Naive thymus-derived CD4-positive, alpha-beta T cell (primary cell): Measurements from ENCODE around the gene DYNC1I2. TPM values are rescaled to one million over a fixed set of nuclear protein-coding genes. Genes with fewer than 3 reads are reported as not detected.

Experiments used
- ATAC-seq: fragments of 150-1000 bp; cut with Tn5 transposase; 2 replicates; pipeline ENCODE4 v1.10.0; 2021; ENCODE audit warnings: mild to moderate bottlenecking, moderate library complexity
- CTCF ChIA-PET: fragments of 350-600 bp; sonication (Branson Sonifier 250); formaldehyde crosslinking; loops from one replicate; lab custom pipeline; 2021; ENCODE audit warnings: antibody characterized with exemption; lab: Charles Lee
- POLR2A ChIA-PET: fragments of 350-600 bp; sonication (Branson Sonifier 250); formaldehyde crosslinking; loops from one replicate; lab custom pipeline; 2021; ENCODE audit warnings: antibody characterized with exemption, inconsistent platforms; lab: Charles Lee
- DNase-seq, 9 donors: peaks; one replicate each; pipeline versions ENCODE4 v3.0.0 to v3.0.0-alpha.2; 2020 to 2022; ENCODE audit warnings: mixed read lengths in 1 of 9
- H3K27ac ChIP-seq: one replicate; pipeline ENCODE4 v1.7.0; 2013; ENCODE audit warnings: mild to moderate bottlenecking, low read depth, low read length, moderate library complexity
- H3K27me3 ChIP-seq, 2 donors: one replicate each; pipeline ENCODE4 v1.7.0; 2013; ENCODE audit warnings: low read length in 2 of 2, mild to moderate bottlenecking in 2 of 2, moderate library complexity in 2 of 2; ENCODE audit not compliant: control insufficient read depth in 2 of 2, insufficient read depth in 2 of 2
- H3K36me3 ChIP-seq, 3 experiments: 1 replicate in 2 of 3; 2 replicates in 1 of 3; pipeline ENCODE4 v1.7.0; 2013; ENCODE audit warnings: low read length in 3 of 3, mild to moderate bottlenecking in 3 of 3, moderate library complexity in 1 of 3; ENCODE audit not compliant: insufficient read depth in 3 of 3, control insufficient read depth in 2 of 3
- H3K4me1 ChIP-seq, 2 donors: one replicate each; pipeline ENCODE4 v1.7.0; 2013; ENCODE audit warnings: low read length in 2 of 2, mild to moderate bottlenecking in 2 of 2, moderate library complexity in 1 of 2; ENCODE audit not compliant: control insufficient read depth in 2 of 2, insufficient read depth in 2 of 2
- H3K4me3 ChIP-seq: 2 replicates; pipeline ENCODE4 v1.7.0; 2013; ENCODE audit warnings: mild to moderate bottlenecking, low read length
- H3K9me3 ChIP-seq, 3 experiments: 1 replicate in 2 of 3; 2 replicates in 1 of 3; pipeline ENCODE4 v1.7.0; 2013; ENCODE audit warnings: low read length in 3 of 3; ENCODE audit not compliant: control insufficient read depth in 2 of 3
- H3K27ac Mint-ChIP-seq, 9 donors: one replicate each; pipeline ENCODE4 v1.8.0; 2020 to 2022; ENCODE audit warnings: mixed read lengths in 9 of 9, mild to moderate bottlenecking in 8 of 9, moderate library complexity in 5 of 9, inconsistent platforms in 2 of 9
- H3K27me3 Mint-ChIP-seq, 5 donors: one replicate each; pipeline ENCODE4 v1.8.0; 2021 to 2022; ENCODE audit warnings: mixed read lengths in 5 of 5, mild to moderate bottlenecking in 1 of 5
- H3K36me3 Mint-ChIP-seq, 5 donors: one replicate each; pipeline ENCODE4 v1.8.0; 2020 to 2022; ENCODE audit warnings: mixed read lengths in 5 of 5, mild to moderate bottlenecking in 3 of 5, inconsistent platforms in 1 of 5
- H3K4me1 Mint-ChIP-seq, 7 donors: one replicate each; pipeline ENCODE4 v1.8.0; 2020 to 2022; ENCODE audit warnings: mixed read lengths in 7 of 7, mild to moderate bottlenecking in 3 of 7, inconsistent platforms in 1 of 7
- H3K4me3 Mint-ChIP-seq, 10 donors: one replicate each; pipeline ENCODE4 v1.8.0; 2020 to 2022; ENCODE audit warnings: mild to moderate bottlenecking in 10 of 10, mixed read lengths in 10 of 10, moderate library complexity in 6 of 10, inconsistent platforms in 2 of 10
- H3K9me3 Mint-ChIP-seq, 11 donors: one replicate each; pipeline ENCODE4 v1.8.0; 2020 to 2022; ENCODE audit warnings: mixed read lengths in 11 of 11, mild to moderate bottlenecking in 4 of 11, inconsistent platforms in 1 of 11, moderate library complexity in 1 of 11
- intact Hi-C, 2 donors: fragments of 100-400 bp; cut with micrococcal nuclease; formaldehyde crosslinking; loops; one replicate each; pipeline ENCODE4 v1.15.1; 2023
- polyA plus RNA-seq, 2 donors: library from polyadenylated mRNA; unstranded; fragments of 300-500 nt; fragmentation: Illumina TruSeq; gene quantifications; one replicate each; pipeline ENCODE4 v1.2.3, GENCODE V29; 2021
- total RNA-seq, 6 experiments: library from RNA in 5 of 6; stranded (reverse) in 5 of 6; gene quantifications; 1 replicate in 5 of 6; 2 replicates in 1 of 6; pipeline ENCODE4 v1.2.3 and lab custom pipeline; 2021 to 2026

DYNC1I2 gene
- total and polyA plus RNA-seq, 7 experiments from 2014 or later, result 21.1 to 57.0 (median 32.8) TPM

GRCh38 chr2:171793691-171794678 is 106.7 kb downstream of the DYNC1I2 start:
- H3K9me3 ChIP-seq, result no peaks in the 10 kb centered on the region
- ATAC-seq (no peak), DNase-seq (no peak)
- H3K27me3 Mint-ChIP-seq, result no peaks in the 10 kb centered on the region
- no peak overlapping the region for H3K4me3 ChIP-seq
- H3K4me1 ChIP-seq, result no peaks in the 10 kb centered on the region
- H3K27me3 ChIP-seq, result no peaks in the 10 kb centered on the region
- CTCF ChIA-PET, result no interaction called here
- no peaks in the 10 kb centered on the region for H3K9me3 Mint-ChIP-seq
- no peak overlapping the region for H3K27ac ChIP-seq
- no peak overlapping the region for H3K4me3 Mint-ChIP-seq
- H3K36me3 ChIP-seq, result peaks cover 0 to 40% (median 0%) of the 10 kb centered on the region in 3 experiments
- H3K4me1 Mint-ChIP-seq, result peaks cover 0 to 17% (median 12%) of the 10 kb centered on the region in 7 donors
- peak overlapping the region in 5 of 9 donors; percentile 11 to 77 (median 45) for H3K27ac Mint-ChIP-seq
- intact Hi-C loops, result no loop called here
- POLR2A ChIA-PET, result interaction anchor here (0.6 kb wide), 1 partner anchor 15 kb away, joined by 3 read pairs; no protein-coding TSS in a partner anchor
- H3K36me3 Mint-ChIP-seq, result peaks cover 7 to 46% (median 14%) of the 10 kb centered on the region in 5 donors

- no peaks in the 10 kb centered on the region for H3K9me3 ChIP-seq
- ATAC-seq, result no peak
- intact Hi-C loops, result no loop called here
- Mint-ChIP-seq H3K27ac (peak overlapping the region in 5 of 9 donors; percentile 3 to 73 (median 24)), H3K36me3 (peaks cover 7 to 51% (median 14%) of the 10 kb centered on the region in 5 donors), H3K4me3 (no peak overlapping the region), H3K4me1 (peaks cover 0 to 22% (median 12%) of the 10 kb centered on the region in 7 donors), H3K9me3 (no peaks in the 10 kb centered on the region), H3K27me3 (no peaks in the 10 kb centered on the region)
- peaks cover 0 to 39% (median 0%) of the 10 kb centered on the region in 3 experiments for H3K36me3 ChIP-seq
- H3K27ac ChIP-seq, result no peak overlapping the region
- CTCF ChIA-PET, result no interaction called here
- no peaks in the 10 kb centered on the region for H3K27me3 ChIP-seq
- no peaks in the 10 kb centered on the region for H3K4me1 ChIP-seq
- POLR2A ChIA-PET, result interaction anchor here (0.6 kb wide), 1 partner anchor 15 kb away, joined by 3 read pairs; no protein-coding TSS in a partner anchor
- H3K4me3 ChIP-seq, result no peak overlapping the region
- no peak for DNase-seq
These were observed 107.6 kb downstream of the DYNC1I2 start for GRCh38 chr2:171794918-171795317.

Other genes with a start within 250 kb of the DYNC1I2 start
- gene CYBRD1, start 165.0 kb upstream of the DYNC1I2 start, total RNA-seq, result 10 to 100 TPM in 1 of 5 experiments, 1 to 10 TPM in 2, under 1 TPM in 2; 0.46 to 11.1 (median 1.8) TPM
- gene CYBRD1, start 165.0 kb upstream of the DYNC1I2 start, polyA plus RNA-seq, result under 1 TPM in 1 of 2 donors, not detected in 1; 0.12 TPM
- 10 to 100 TPM; 12.7 to 33.6 (median 14.0) TPM for gene SLC25A12, start 206.8 kb downstream of the DYNC1I2 start, total RNA-seq
- 10 to 100 TPM; 11.9 to 16.4 TPM for gene SLC25A12, start 206.8 kb downstream of the DYNC1I2 start, polyA plus RNA-seq
- 10 to 100 TPM; 22.1 to 55.4 (median 26.4) TPM for gene HAT1, start 235.0 kb downstream of the DYNC1I2 start, total RNA-seq
- 10 to 100 TPM; 71.9 to 74.1 TPM for gene HAT1, start 235.0 kb downstream of the DYNC1I2 start, polyA plus RNA-seq